HepG2 (cell line): ENCODE results near the gene LYPD1. TPM values are rescaled to one million over a fixed set of nuclear protein-coding genes. Genes with fewer than 3 reads are reported as not detected.

ENCODE experiments used
- ATAC-seq: fragments of 200-7000 bp; cut with Tn5 transposase; 3 replicates; pipeline ENCODE4 v1.9.1; 2020; ENCODE audit warnings: mild to moderate bottlenecking, moderate library complexity
- BruUV-seq: library from RNA; stranded (reverse); fragments of 400-500 nt; replicated peaks from 2 replicates; lab custom pipeline; 2021; lab: Mats Ljungman, UMichigan
- CTCF ChIA-PET: fragments of 300-600 bp; formaldehyde crosslinking; extraction: SDS; loops from one replicate; lab custom pipeline; 2021; ENCODE audit warnings: low total read pairs, inconsistent platforms, low intra/inter-chr PET ratio; lab: Yijun Ruan, JAX
- POLR2A ChIA-PET: fragments of 350-600 bp; sonication (Branson Sonifier 250); formaldehyde crosslinking; loops from one replicate; lab custom pipeline; 2020; ENCODE audit warnings: antibody characterized with exemption, inconsistent platforms; lab: Yijun Ruan, JAX
- DNase-seq: peaks from one replicate; pipeline ENCODE4 v3.0.0-alpha.2; 2015; ENCODE audit warnings: low spot score
- FAIRE-seq: peaks from 3 replicates; lab custom pipeline; 2011; peaks lifted over from hg19 to GRCh38; lab: Jason Lieb, UNC
- H2AFZ ChIP-seq: one replicate; pipeline ENCODE4 v1.6.1; 2011; ENCODE audit warnings: low read length, inconsistent platforms
- H3K27ac ChIP-seq: fragments of 300-600 bp; 3 replicates; pipeline ENCODE4 v1.8.0; 2011; ENCODE audit warnings: mixed run types, mild to moderate bottlenecking, mixed read lengths, low read length, inconsistent platforms; ENCODE audit not compliant: insufficient read depth; ENCODE audit errors: extremely low read length
- H3K27me3 ChIP-seq, 2 experiments: fragments of 200-600 bp in 1 of 2; 2 replicates in 1 of 2; 3 replicates in 1 of 2; pipeline versions ENCODE4 v1.6.0 to v1.8.0; 2011; ENCODE audit warnings: low read length in 2 of 2, mild to moderate bottlenecking in 2 of 2, moderate library complexity in 2 of 2, inconsistent platforms in 1 of 2; ENCODE audit not compliant: insufficient read depth in 2 of 2, control insufficient read depth in 1 of 2
- H3K36me3 ChIP-seq, 2 experiments: fragments of 200-600 bp in 1 of 2; replicated peaks in 1 of 2; 2 replicates in 1 of 2; 3 replicates in 1 of 2; pipeline versions ENCODE4 v1.5.1 to v1.8.0; 2011; ENCODE audit warnings: low read length in 2 of 2, inconsistent platforms in 1 of 2; ENCODE audit not compliant: insufficient read depth in 2 of 2, control insufficient read depth in 1 of 2
- H3K4me1 ChIP-seq: 2 replicates; pipeline ENCODE4 v1.5.1; 2012; ENCODE audit warnings: low read length, inconsistent platforms; ENCODE audit not compliant: insufficient read depth
- H3K4me2 ChIP-seq: 2 replicates; pipeline ENCODE4 v1.6.0; 2011; ENCODE audit warnings: low read depth, low read length, inconsistent platforms
- H3K4me3 ChIP-seq, 3 experiments: fragments of 200-600 bp in 1 of 3; sonication (generic), shearing (Covaris generic) in 1 of 3; replicated peaks in 1 of 3; 2 replicates each; pipeline ENCODE4 v1.5.1; 2011 to 2016; ENCODE audit warnings: low read length in 3 of 3, inconsistent platforms in 2 of 3, low read depth in 2 of 3, mild to moderate bottlenecking in 2 of 3, control low read depth in 1 of 3, mixed read lengths in 1 of 3; ENCODE audit not compliant: insufficient read depth in 1 of 3
- H3K79me2 ChIP-seq: one replicate; pipeline ENCODE4 v1.6.1; 2011; ENCODE audit warnings: low read length, inconsistent platforms; ENCODE audit not compliant: insufficient read depth
- H3K9ac ChIP-seq: 2 replicates; pipeline ENCODE4 v1.6.0; 2011; ENCODE audit warnings: mild to moderate bottlenecking, low read depth, low read length, inconsistent platforms; ENCODE audit not compliant: insufficient read depth
- H3K9me3 ChIP-seq: 2 replicates; pipeline ENCODE4 v1.5.1; 2012; ENCODE audit warnings: mild to moderate bottlenecking, low read length
- H4K20me1 ChIP-seq: 2 replicates; pipeline ENCODE4 v1.6.0; 2011; ENCODE audit warnings: inconsistent platforms, mild to moderate bottlenecking, low read length, moderate library complexity; ENCODE audit not compliant: insufficient read depth
- BCL6 ChIP-seq: IDR thresholded peaks from 2 replicates; pipeline ENCODE4 v1.6.1; 2016; ENCODE audit warnings: missing genetic modification reagents, missing compliant biosample characterization
- HNRNPUL1 ChIP-seq: fragments of 200-400 bp; formaldehyde crosslinking; IDR thresholded peaks from 2 replicates; pipeline ENCODE4 v1.6.1; 2017; ENCODE audit warnings: low read depth, mild to moderate bottlenecking, low read length, moderate library complexity
- MAFK ChIP-seq, 2 experiments: IDR thresholded peaks in 1 of 2; conservative IDR thresholded peaks in 1 of 2; 2 replicates each; pipeline ENCODE4 v1.6.1; 2011; ENCODE audit warnings: improper control_type of control experiment in 2 of 2, low read length in 2 of 2
- PHF20 ChIP-seq: sonication (generic); formaldehyde crosslinking; IDR thresholded peaks from 2 replicates; pipeline ENCODE4 v1.5.0; 2020; ENCODE audit warnings: mild to moderate bottlenecking, missing genetic modification reagents
- STAG1 ChIP-seq: sonication (generic); formaldehyde crosslinking; IDR thresholded peaks from 2 replicates; pipeline ENCODE4 v1.4.0; 2020; ENCODE audit warnings: missing genetic modification reagents
- SYNCRIP ChIP-seq: fragments of 200-400 bp; formaldehyde crosslinking; IDR thresholded peaks from 2 replicates; pipeline ENCODE4 v1.6.1; 2018; ENCODE audit warnings: mild to moderate bottlenecking, low read depth, low read length; ENCODE audit not compliant: insufficient read depth
- ZFP36 ChIP-seq: fragments of 150-350 bp; IDR thresholded peaks from 2 replicates; pipeline ENCODE4 v1.6.1; 2018; ENCODE audit warnings: borderline replicate concordance, low read length, low read depth; ENCODE audit not compliant: partially characterized antibody
- ZNF552 ChIP-seq: sonication (generic); formaldehyde crosslinking; IDR thresholded peaks from 2 replicates; pipeline ENCODE4 v1.9.0; 2022; ENCODE audit warnings: missing genetic modification reagents, mild to moderate bottlenecking, borderline replicate concordance
- ZNF776 ChIP-seq: sonication (generic); formaldehyde crosslinking; IDR thresholded peaks from 2 replicates; pipeline ENCODE4 v1.4.0; 2020; ENCODE audit warnings: mild to moderate bottlenecking, missing genetic modification reagents
- ZNF83 ChIP-seq: sonication (generic); formaldehyde crosslinking; IDR thresholded peaks from 2 replicates; pipeline ENCODE4 v1.4.0; 2020; ENCODE audit warnings: missing genetic modification reagents, mild to moderate bottlenecking, borderline replicate concordance
- WGBS: methylation state at CpG from one replicate; pipeline ENCODE4 v1.1.6; 2017; ENCODE audit warnings: low lambda C conversion rate; 5-methylcytosine and 5-hydroxymethylcytosine counted together
- in situ Hi-C: cut with HindIII; loops from 2 replicates; pipeline ENCODE4 v1.10.0; 2017; ENCODE audit warnings: low pct_unique_long_range_greater_than_20kb; ENCODE audit not compliant: extremely low pct_ligation_motif_present
- intact Hi-C: fragments of 100-400 bp; cut with micrococcal nuclease; formaldehyde crosslinking; loops from one replicate; pipeline ENCODE4 v1.10.0; 2022; ENCODE audit not compliant: unreplicated experiment
- polyA plus RNA-seq, 8 experiments: library from polyadenylated mRNA; depleted of rRNA in 3 of 8; stranded (reverse) in 7 of 8; unstranded in 1 of 8; fragments of >200 nt; fragmentation: Illumina TruSeq in 4 of 8; extraction: Trizol in 4 of 8; gene quantifications; 2 replicates each; pipeline versions ENCODE4 v1.2.1 to v1.2.3, GENCODE V29; 2011 to 2016; ENCODE audit warnings: low read depth in 4 of 8, missing spikeins in 1 of 8, mixed read lengths in 1 of 8; ENCODE audit not compliant: insufficient read depth in 1 of 8
- total RNA-seq, 5 experiments: library from RNA; depleted of rRNA; stranded (reverse); fragments of >200 nt; fragmentation: Illumina TruSeq; extraction: Trizol; gene quantifications; 2 replicates each; pipeline ENCODE4 v1.2.3, GENCODE V29; 2016; ENCODE audit warnings: low read depth in 1 of 5
- TF ChIP-seq, protein P1 (sequence below): sonication (generic); formaldehyde crosslinking; IDR thresholded peaks from one replicate; pipeline ENCODE4 v1.5.1; 2020; ENCODE audit warnings: mild to moderate bottlenecking, missing genetic modification reagents; ENCODE audit errors: not compliant biosample characterization
- TF ChIP-seq, protein P2 (sequence below): sonication (generic); formaldehyde crosslinking; IDR thresholded peaks from 2 replicates; pipeline ENCODE4 v1.5.1; 2020; ENCODE audit warnings: missing genetic modification reagents, mild to moderate bottlenecking, borderline replicate concordance

LYPD1 gene
- total and polyA plus RNA-seq, 2 of the 13 experiments (the other 11 are each of a cell fraction or from before 2014, with no cell fraction given): not detected

DNA sequence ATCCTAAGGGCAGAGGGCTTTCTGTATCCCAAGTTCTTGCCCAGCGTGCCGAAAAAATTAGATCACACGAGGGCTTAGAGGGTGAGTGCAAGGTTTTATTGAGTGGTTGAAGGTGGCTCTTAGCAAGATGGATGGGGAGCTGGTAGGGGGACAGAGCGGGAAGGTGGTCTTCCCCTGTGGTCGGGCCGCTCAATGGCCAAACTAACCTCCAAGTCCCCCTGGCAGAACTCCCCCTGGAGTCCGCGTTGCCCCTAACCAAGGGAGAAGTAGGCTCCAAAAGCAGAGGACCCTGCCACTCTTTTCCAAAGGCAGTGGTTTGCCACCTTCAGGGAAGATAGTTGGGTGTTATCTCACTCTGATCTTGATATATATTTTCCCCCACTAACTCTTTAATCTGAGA is 63.4 kb downstream of the LYPD1 start:
- Histone ChIP-seq H3K4me1 (no peaks in the 10 kb centered on the region), H2AFZ (no peak overlapping the region), H3K4me3 (no peak overlapping the region), H3K27me3 (no peaks in the 10 kb centered on the region), H4K20me1 (no peaks in the 10 kb centered on the region), H3K4me2 (no peak overlapping the region), H3K9ac (no peak overlapping the region), H3K79me2 (no peaks in the 10 kb centered on the region), H3K36me3 (no peaks in the 10 kb centered on the region), H3K27ac (no peak overlapping the region), H3K9me3 (no peaks in the 10 kb centered on the region)
- POLR2A ChIA-PET: no interaction called here
- TF ChIP-seq PHF20 (CRISPR knock-in tag): no peak
- TF ChIP-seq ZNF552 (CRISPR knock-in tag): no peak
- no peak for TF ChIP-seq STAG1 (CRISPR knock-in tag)
- TF ChIP-seq, protein P1, sequence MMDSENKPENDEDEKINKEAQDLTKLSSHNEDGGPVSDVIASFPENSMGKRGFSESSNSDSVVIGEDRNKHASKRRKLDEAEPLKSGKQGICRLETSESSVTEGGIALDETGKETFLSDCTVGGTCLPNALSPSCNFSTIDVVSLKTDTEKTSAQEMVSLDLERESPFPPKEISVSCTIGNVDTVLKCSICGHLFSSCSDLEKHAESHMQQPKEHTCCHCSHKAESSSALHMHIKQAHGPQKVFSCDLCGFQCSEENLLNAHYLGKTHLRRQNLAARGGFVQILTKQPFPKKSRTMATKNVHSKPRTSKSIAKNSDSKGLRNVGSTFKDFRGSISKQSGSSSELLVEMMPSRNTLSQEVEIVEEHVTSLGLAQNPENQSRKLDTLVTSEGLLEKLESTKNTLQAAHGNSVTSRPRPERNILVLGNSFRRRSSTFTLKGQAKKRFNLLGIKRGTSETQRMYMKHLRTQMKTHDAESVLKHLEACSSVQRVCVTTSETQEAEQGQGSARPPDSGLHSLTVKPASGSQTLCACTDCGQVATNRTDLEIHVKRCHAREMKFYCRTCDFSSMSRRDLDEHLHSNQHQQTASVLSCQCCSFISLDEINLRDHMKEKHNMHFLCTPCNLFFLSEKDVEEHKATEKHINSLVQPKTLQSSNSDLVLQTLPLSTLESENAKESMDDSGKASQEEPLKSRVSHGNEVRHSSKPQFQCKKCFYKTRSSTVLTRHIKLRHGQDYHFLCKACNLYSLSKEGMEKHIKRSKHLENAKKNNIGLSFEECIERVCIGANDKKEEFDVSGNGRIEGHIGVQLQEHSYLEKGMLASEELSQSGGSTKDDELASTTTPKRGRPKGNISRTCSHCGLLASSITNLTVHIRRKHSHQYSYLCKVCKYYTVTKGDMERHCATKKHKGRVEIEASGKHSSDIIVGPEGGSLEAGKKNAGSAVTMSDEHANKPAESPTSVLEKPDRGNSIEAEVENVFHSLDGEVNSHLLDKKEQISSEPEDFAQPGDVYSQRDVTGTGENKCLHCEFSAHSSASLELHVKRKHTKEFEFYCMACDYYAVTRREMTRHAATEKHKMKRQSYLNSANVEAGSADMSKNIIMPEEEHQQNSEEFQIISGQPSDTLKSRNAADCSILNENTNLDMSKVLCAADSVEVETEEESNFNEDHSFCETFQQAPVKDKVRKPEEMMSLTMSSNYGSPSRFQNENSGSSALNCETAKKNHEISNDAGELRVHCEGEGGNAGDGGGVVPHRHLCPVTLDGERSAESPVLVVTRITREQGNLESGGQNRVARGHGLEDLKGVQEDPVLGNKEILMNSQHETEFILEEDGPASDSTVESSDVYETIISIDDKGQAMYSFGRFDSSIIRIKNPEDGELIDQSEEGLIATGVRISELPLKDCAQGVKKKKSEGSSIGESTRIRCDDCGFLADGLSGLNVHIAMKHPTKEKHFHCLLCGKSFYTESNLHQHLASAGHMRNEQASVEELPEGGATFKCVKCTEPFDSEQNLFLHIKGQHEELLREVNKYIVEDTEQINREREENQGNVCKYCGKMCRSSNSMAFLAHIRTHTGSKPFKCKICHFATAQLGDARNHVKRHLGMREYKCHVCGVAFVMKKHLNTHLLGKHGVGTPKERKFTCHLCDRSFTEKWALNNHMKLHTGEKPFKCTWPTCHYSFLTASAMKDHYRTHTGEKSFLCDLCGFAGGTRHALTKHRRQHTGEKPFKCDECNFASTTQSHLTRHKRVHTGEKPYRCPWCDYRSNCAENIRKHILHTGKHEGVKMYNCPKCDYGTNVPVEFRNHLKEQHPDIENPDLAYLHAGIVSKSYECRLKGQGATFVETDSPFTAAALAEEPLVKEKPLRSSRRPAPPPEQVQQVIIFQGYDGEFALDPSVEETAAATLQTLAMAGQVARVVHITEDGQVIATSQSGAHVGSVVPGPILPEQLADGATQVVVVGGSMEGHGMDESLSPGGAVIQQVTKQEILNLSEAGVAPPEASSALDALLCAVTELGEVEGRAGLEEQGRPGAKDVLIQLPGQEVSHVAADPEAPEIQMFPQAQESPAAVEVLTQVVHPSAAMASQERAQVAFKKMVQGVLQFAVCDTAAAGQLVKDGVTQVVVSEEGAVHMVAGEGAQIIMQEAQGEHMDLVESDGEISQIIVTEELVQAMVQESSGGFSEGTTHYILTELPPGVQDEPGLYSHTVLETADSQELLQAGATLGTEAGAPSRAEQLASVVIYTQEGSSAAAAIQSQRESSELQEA (CRISPR knock-in tag): no peak
- no peak for TF ChIP-seq BCL6
- TF ChIP-seq MAFK (conservative IDR thresholded peaks at IDR 0.05 in 1 of 2, IDR thresholded peaks at IDR 0.05 in 1 of 2; ENCODE audit: low read length in 2 of 2): no peak
- no peak for TF ChIP-seq ZNF83 (CRISPR knock-in tag)
- TF ChIP-seq, protein P2, sequence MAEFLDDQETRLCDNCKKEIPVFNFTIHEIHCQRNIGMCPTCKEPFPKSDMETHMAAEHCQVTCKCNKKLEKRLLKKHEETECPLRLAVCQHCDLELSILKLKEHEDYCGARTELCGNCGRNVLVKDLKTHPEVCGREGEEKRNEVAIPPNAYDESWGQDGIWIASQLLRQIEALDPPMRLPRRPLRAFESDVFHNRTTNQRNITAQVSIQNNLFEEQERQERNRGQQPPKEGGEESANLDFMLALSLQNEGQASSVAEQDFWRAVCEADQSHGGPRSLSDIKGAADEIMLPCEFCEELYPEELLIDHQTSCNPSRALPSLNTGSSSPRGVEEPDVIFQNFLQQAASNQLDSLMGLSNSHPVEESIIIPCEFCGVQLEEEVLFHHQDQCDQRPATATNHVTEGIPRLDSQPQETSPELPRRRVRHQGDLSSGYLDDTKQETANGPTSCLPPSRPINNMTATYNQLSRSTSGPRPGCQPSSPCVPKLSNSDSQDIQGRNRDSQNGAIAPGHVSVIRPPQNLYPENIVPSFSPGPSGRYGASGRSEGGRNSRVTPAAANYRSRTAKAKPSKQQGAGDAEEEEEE (CRISPR knock-in tag): no peak
- no peak for TF ChIP-seq ZFP36
- TF ChIP-seq HNRNPUL1: no peak
- TF ChIP-seq SYNCRIP: no peak
- no peak for TF ChIP-seq ZNF776
- BruUV-seq: no TSS peak
- no peak for FAIRE-seq
- in situ Hi-C loops (no loop called here), intact Hi-C loops (no loop called here)
- CTCF ChIA-PET: no interaction called here
- DNase-seq: no peak
- ATAC-seq: no peak
- WGBS: 37% methylated on average over 8 of the region's 8 CpGs
